HL-60 (cell line): Measurements from ENCODE around the gene ABCC2.

ENCODE experiments used
- DNase-seq, 2 experiments: peaks; one replicate each; pipeline ENCODE4 v3.0.0-alpha.2; 2010 to 2020; ENCODE audit warnings: low read depth in 1 of 2, low spot score in 1 of 2
- H3K27ac ChIP-seq: fragments of 250-450 bp; sonication (Bioruptor Pico); replicated peaks from 2 replicates; pipeline ENCODE4 v1.5.1; 2020; ENCODE audit warnings: mild to moderate bottlenecking, moderate library complexity
- H3K27me3 ChIP-seq: fragments of 250-450 bp; sonication (Bioruptor Pico); 2 replicates; pipeline ENCODE4 v1.5.1; 2021; ENCODE audit warnings: mild to moderate bottlenecking, moderate library complexity; ENCODE audit not compliant: insufficient read depth, poor library complexity, severe bottlenecking
- H3K4me3 ChIP-seq: replicated peaks from 2 replicates; pipeline ENCODE4 v1.5.1; 2011; ENCODE audit warnings: mild to moderate bottlenecking, control low read depth, low read length; ENCODE audit not compliant: insufficient read depth
- GABPA ChIP-seq: IDR thresholded peaks from 2 replicates; pipeline ENCODE4 v1.6.1; 2012; ENCODE audit warnings: low read depth
- POLR2AphosphoS5 ChIP-seq: IDR thresholded peaks from 2 replicates; pipeline ENCODE4 v1.6.1; 2012; ENCODE audit warnings: low read depth
- SPI1 ChIP-seq: IDR thresholded peaks from 2 replicates; pipeline ENCODE4 v1.6.1; 2012; ENCODE audit warnings: low read depth, mild to moderate bottlenecking, borderline replicate concordance
- TF ChIP-seq, protein P1 (sequence below): IDR thresholded peaks from 2 replicates; pipeline ENCODE4 v1.6.1; 2012; ENCODE audit warnings: low read depth; ENCODE audit not compliant: insufficient replicate concordance
- TF ChIP-seq, protein P2 (sequence below): IDR thresholded peaks from one replicate; pipeline ENCODE4 v1.5.1; 2011; ENCODE audit warnings: low read length, control low read depth, inconsistent platforms; ENCODE audit not compliant: insufficient read depth

The ABCC2 gene

DNA sequence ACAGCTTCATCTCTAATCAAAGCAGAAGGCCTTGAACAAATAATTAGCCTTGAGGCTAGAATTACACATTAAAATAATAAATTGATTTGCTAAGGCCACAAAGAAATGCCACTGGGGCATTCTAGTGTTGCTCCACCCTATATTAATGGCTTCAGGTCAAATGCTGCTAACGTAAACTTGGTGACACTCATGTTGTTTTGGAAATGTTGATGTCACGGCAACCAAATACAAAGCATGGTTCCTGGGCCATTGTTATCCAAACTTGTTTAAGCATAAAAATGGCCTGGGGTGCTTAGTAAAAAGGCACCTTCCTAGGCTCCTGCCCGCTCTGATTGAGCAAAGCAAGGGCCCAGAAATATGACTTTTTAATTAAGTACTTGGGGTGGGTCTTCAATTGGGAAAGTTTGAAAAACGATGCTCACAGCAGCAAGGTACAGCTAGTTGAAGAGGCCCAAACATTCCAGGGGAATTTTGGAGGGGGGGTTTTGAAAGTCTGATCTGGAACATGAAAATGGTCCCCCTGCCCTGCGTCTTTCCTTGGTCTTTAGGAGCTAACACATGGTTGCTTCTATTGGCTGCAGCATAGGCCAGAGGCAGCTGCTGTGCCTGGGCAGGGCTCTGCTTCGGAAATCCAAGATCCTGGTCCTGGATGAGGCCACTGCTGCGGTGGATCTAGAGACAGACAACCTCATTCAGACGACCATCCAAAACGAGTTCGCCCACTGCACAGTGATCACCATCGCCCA is 67.8 kb downstream of the ABCC2 start:
- TF ChIP-seq POLR2AphosphoS5 (no peak), SPI1 (no peak), GABPA (no peak)
- TF ChIP-seq, protein P1, sequence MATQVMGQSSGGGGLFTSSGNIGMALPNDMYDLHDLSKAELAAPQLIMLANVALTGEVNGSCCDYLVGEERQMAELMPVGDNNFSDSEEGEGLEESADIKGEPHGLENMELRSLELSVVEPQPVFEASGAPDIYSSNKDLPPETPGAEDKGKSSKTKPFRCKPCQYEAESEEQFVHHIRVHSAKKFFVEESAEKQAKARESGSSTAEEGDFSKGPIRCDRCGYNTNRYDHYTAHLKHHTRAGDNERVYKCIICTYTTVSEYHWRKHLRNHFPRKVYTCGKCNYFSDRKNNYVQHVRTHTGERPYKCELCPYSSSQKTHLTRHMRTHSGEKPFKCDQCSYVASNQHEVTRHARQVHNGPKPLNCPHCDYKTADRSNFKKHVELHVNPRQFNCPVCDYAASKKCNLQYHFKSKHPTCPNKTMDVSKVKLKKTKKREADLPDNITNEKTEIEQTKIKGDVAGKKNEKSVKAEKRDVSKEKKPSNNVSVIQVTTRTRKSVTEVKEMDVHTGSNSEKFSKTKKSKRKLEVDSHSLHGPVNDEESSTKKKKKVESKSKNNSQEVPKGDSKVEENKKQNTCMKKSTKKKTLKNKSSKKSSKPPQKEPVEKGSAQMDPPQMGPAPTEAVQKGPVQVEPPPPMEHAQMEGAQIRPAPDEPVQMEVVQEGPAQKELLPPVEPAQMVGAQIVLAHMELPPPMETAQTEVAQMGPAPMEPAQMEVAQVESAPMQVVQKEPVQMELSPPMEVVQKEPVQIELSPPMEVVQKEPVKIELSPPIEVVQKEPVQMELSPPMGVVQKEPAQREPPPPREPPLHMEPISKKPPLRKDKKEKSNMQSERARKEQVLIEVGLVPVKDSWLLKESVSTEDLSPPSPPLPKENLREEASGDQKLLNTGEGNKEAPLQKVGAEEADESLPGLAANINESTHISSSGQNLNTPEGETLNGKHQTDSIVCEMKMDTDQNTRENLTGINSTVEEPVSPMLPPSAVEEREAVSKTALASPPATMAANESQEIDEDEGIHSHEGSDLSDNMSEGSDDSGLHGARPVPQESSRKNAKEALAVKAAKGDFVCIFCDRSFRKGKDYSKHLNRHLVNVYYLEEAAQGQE: no peak
- TF ChIP-seq, protein P2, sequence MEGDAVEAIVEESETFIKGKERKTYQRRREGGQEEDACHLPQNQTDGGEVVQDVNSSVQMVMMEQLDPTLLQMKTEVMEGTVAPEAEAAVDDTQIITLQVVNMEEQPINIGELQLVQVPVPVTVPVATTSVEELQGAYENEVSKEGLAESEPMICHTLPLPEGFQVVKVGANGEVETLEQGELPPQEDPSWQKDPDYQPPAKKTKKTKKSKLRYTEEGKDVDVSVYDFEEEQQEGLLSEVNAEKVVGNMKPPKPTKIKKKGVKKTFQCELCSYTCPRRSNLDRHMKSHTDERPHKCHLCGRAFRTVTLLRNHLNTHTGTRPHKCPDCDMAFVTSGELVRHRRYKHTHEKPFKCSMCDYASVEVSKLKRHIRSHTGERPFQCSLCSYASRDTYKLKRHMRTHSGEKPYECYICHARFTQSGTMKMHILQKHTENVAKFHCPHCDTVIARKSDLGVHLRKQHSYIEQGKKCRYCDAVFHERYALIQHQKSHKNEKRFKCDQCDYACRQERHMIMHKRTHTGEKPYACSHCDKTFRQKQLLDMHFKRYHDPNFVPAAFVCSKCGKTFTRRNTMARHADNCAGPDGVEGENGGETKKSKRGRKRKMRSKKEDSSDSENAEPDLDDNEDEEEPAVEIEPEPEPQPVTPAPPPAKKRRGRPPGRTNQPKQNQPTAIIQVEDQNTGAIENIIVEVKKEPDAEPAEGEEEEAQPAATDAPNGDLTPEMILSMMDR: no peak
- Histone ChIP-seq H3K27me3 (no peaks in the 10 kb centered on the region), H3K27ac (peak overlapping the region; percentile 58), H3K4me3 (no peak overlapping the region)
- no peak for DNase-seq

DNA sequence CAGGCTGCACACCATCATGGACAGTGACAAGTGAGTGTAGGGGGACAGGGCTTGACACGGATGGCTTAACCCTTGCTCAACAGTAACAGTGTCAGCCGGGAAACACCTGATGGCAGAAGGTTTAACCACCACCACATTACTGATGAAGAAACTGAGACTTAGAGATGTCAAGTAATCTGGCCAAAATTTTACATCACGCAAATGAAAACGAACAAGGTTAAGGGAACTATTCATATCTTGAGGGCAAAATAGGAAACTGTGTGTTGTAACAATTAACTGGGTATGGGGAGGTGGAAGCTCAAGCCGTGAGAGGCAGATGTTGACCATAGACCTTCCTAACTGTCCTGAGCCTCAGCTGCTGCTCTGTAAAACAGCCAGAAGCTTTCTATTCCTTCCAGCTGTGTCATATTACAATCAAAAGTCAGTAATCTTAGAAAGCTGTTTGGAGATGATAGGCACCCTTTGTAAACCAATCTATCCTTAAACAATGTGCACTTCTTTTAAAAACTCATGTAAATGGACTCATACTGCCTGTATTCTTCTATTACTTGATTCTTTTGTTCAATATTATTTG is 68.4 kb downstream of the ABCC2 start:
- DNase-seq: peak; percentile 52 to 66
- Histone ChIP-seq H3K27ac (peak overlapping the region; percentile 62), H3K4me3 (no peak overlapping the region), H3K27me3 (no peaks in the 10 kb centered on the region)
- TF ChIP-seq, protein P2: no peak
- TF ChIP-seq POLR2AphosphoS5: peak; percentile 57
- TF ChIP-seq SPI1: no peak
- TF ChIP-seq GABPA: no peak

DNA sequence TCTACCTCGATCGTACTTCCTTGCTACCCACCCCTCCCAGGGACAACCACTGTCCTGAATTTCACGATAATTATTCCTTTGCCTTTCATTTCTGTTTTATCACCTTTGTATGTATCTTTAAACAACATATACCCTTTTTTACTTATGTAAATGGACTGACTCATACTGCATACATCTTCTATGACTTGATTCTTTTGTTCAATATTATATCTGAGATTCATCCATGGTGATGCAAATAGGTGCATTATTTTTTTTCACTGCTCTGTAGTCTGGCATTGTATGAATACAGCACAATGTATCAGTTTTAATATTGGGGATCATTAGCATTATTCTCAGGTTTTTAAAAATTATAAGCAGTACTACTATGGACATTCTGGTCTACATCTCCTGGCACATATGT is 69.4 kb downstream of the ABCC2 start:
- no peak for DNase-seq
- no peak overlapping the region for H3K4me3 ChIP-seq
- no peaks in the 10 kb centered on the region for H3K27me3 ChIP-seq
- H3K27ac ChIP-seq: peak overlapping the region; percentile 62
- TF ChIP-seq, protein P1: no peak
- TF ChIP-seq POLR2AphosphoS5 (no peak), SPI1 (no peak)

DNA sequence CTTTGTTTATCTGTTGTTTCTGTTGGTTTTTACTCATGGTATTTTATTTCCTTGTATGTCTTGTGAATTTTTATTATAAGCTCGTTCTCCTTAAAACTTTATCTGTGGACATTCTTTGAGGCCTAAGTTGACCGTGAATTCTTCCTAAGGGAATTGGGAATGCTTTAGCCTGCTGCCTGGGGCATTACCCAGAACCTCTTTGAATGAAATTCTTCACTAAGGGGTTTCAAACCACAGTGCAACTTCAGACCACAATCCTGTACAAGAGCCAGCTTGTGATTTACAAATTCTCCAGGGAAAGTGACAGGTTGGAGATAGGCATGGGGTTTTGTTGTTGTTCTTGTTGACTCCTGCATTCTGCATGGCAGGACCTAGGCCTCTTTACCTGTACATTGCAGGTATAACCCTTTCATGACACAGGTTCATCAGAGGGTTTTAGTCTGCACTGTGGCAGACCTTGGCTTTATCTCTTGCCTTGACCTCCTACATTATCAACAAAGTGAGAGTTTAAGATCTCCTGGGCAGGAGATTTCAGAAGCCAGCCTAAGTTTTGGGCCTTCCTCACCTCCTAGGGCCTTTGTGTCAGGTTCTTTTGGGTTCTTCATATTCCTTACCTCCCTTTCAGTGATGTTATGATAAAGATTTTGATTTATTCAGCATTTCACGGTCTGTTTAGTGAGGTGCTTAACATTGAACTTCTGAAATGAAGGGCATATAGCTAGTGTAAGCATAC is 70.2 kb downstream of the ABCC2 start:
- TF ChIP-seq, protein P1: no peak
- TF ChIP-seq, protein P2: no peak
- no peak for TF ChIP-seq SPI1
- no peak for TF ChIP-seq POLR2AphosphoS5
- no peak for TF ChIP-seq GABPA
- no peak overlapping the region for H3K4me3 ChIP-seq
- no peaks in the 10 kb centered on the region for H3K27me3 ChIP-seq
- DNase-seq: no peak
- no peak overlapping the region for H3K27ac ChIP-seq
